ENCODE results near the gene CCZ1. TPM values are rescaled to one million over a fixed set of nuclear protein-coding genes. Genes with fewer than 3 reads are reported as not detected.
"Not testable (repeated sequence)": the region's sequence is repeated elsewhere in the genome, so short reads cannot be mapped to it uniquely, and the experiment has no call there.

The CCZ1 gene
- total and polyA plus RNA-seq, 2 of the 8 experiments (the other 6 are each of a cell fraction or from before 2014, with no cell fraction given), result 56.3 to 150 TPM

DNA sequence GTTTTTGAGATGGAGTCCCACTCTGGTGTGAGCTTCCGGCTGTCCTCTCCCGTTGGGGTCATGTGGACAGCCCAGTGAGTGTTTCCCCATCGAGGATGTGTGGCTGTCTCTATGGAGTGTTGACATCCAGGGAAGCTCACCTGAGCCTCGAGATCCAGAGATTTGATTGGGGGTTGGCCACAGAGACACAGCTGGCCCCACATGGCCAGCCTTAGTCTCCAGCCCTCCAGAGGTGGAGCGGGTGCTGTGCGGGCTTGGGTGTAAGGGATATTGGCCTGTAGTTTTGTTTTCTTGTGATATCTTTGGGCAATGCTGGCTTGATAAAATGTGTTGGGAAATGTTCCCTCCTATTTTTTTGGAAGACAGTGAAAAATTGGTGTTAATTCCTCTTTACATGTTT lies 18.0 kb downstream of the CCZ1 start:
- H4K91ac ChIP-seq (replicated peaks; ENCODE audit: insufficient read length, low read length); DNase-seq (ENCODE audit: low read depth in 1 of 2, low spot score in 2 of 2): not testable (repeated sequence)

DNA sequence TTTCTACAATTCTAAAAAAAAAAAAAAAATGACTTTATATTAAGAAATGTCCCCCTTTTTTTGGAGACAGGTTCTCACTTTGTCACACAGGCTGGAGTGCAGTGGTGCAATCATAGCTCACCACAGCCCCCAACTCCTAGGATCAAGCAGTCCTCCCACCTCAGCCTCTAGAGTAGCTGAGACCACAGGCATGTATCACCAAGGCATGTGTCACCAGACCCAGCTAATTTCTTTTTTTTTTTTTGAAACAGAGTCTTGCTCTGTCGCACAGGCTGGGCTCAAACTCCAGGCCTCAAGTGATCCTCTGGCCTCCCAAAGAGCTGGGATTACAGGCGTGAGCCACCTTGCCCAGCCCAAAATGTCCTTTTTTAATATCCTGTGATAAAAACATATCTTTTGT lies 25.6 kb downstream of the CCZ1 start:
- H3K27me3 ChIP-seq (replicated peaks in 1 of 4; ENCODE audit: control insufficient read depth in 3 of 4, extremely low read depth in 1 of 4, insufficient read depth in 3 of 4, low read length in 3 of 4); H4K5ac ChIP-seq (ENCODE audit: insufficient read length, low read depth, low read length); H3K79me2 ChIP-seq (ENCODE audit: control insufficient read depth in 1 of 2, insufficient read depth in 2 of 2, low read length in 2 of 2); DNase-seq (ENCODE audit: low read depth in 1 of 2, low spot score in 2 of 2); CTCF ChIA-PET (ENCODE audit: partially characterized antibody); H2BK120ac ChIP-seq (replicated peaks; ENCODE audit: low read depth, low read length); H4K91ac ChIP-seq (replicated peaks; ENCODE audit: insufficient read length, low read length); H2BK5ac ChIP-seq (ENCODE audit: low read depth, low read length); H2BK15ac ChIP-seq (ENCODE audit: low read length); H2BK20ac ChIP-seq (ENCODE audit: low read length); H3K4me1 ChIP-seq (replicated peaks in 1 of 4; ENCODE audit: control insufficient read depth in 3 of 4, insufficient read depth in 4 of 4, low read length in 3 of 4); H3K79me1 ChIP-seq (ENCODE audit: low read depth, low read length); H3K36me3 ChIP-seq (ENCODE audit: control insufficient read depth in 2 of 4, insufficient read depth in 4 of 4, low read length in 3 of 4); H2AK5ac ChIP-seq (ENCODE audit: low read depth, low read length); H3K14ac ChIP-seq (ENCODE audit: insufficient read length); H3K23ac ChIP-seq (ENCODE audit: insufficient read length); H4K8ac ChIP-seq (ENCODE audit: extremely low read depth, insufficient read depth, low read length); H3K18ac ChIP-seq (ENCODE audit: extremely low read depth, low read length); H3K9me3 ChIP-seq (ENCODE audit: insufficient read depth in 2 of 2, low read depth in 1 of 2, low read length in 1 of 2); H3K4me3 ChIP-seq (ENCODE audit: extremely low read depth in 1 of 4, insufficient read depth in 2 of 4, low read depth in 3 of 4, low read length in 4 of 4); POLR2A ChIA-PET (ENCODE audit: partially characterized antibody); H3K4ac ChIP-seq (replicated peaks; ENCODE audit: insufficient read length, low read depth, low read length); H3K4me2 ChIP-seq (ENCODE audit: insufficient read depth in 1 of 2, low read depth in 2 of 2, low read length in 2 of 2); FAIRE-seq; H3K56ac ChIP-seq (replicated peaks; ENCODE audit: insufficient read length, low read depth, low read length); H2BK12ac ChIP-seq (ENCODE audit: low read depth, low read length); H4K20me1 ChIP-seq (replicated peaks in 1 of 2; ENCODE audit: control insufficient read depth in 1 of 2, insufficient read depth in 2 of 2, low read length in 2 of 2); H3K27ac ChIP-seq (ENCODE audit: low read depth, low read length); H3K9ac ChIP-seq (replicated peaks in 1 of 4; ENCODE audit: extremely low read depth in 1 of 4, low read depth in 3 of 4, low read length in 3 of 4); H2AFZ ChIP-seq (ENCODE audit: low read length); H3K23me2 ChIP-seq (ENCODE audit: low read depth, low read length): not testable (repeated sequence)
- no CpG with 5 or more reads among the region's 2 CpGs for WGBS, 2 experiments (ENCODE audit: extremely low coverage in 1 of 2, insufficient coverage in 1 of 2, insufficient read length in 1 of 2, insufficient replicate concordance in 2 of 2, low coverage in 1 of 2, low lambda C conversion rate in 2 of 2, missing lambda C conversion rate in 1 of 2)

More for the DNA sequence above, 18.0 kb downstream of the CCZ1 start:
- CTCF ChIA-PET (ENCODE audit: partially characterized antibody); H2AFZ ChIP-seq (ENCODE audit: low read length); H2BK15ac ChIP-seq (ENCODE audit: low read length); H4K20me1 ChIP-seq (replicated peaks in 1 of 2; ENCODE audit: control insufficient read depth in 1 of 2, insufficient read depth in 2 of 2, low read length in 2 of 2); H2BK5ac ChIP-seq (ENCODE audit: low read depth, low read length); H3K79me2 ChIP-seq (ENCODE audit: control insufficient read depth in 1 of 2, insufficient read depth in 2 of 2, low read length in 2 of 2); H3K4ac ChIP-seq (replicated peaks; ENCODE audit: insufficient read length, low read depth, low read length); H3K27me3 ChIP-seq (replicated peaks in 1 of 4; ENCODE audit: control insufficient read depth in 3 of 4, extremely low read depth in 1 of 4, insufficient read depth in 3 of 4, low read length in 3 of 4); POLR2A ChIA-PET (ENCODE audit: partially characterized antibody); H2BK120ac ChIP-seq (replicated peaks; ENCODE audit: low read depth, low read length); H2BK20ac ChIP-seq (ENCODE audit: low read length); H3K27ac ChIP-seq (ENCODE audit: low read depth, low read length); H2BK12ac ChIP-seq (ENCODE audit: low read depth, low read length); H4K5ac ChIP-seq (ENCODE audit: insufficient read length, low read depth, low read length); H3K9me3 ChIP-seq (ENCODE audit: insufficient read depth in 2 of 2, low read depth in 1 of 2, low read length in 1 of 2); H3K14ac ChIP-seq (ENCODE audit: insufficient read length); H4K8ac ChIP-seq (ENCODE audit: extremely low read depth, insufficient read depth, low read length); H3K18ac ChIP-seq (ENCODE audit: extremely low read depth, low read length); H3K23me2 ChIP-seq (ENCODE audit: low read depth, low read length); H2AK5ac ChIP-seq (ENCODE audit: low read depth, low read length); H3K56ac ChIP-seq (replicated peaks; ENCODE audit: insufficient read length, low read depth, low read length); H3K4me3 ChIP-seq (ENCODE audit: extremely low read depth in 1 of 4, insufficient read depth in 2 of 4, low read depth in 3 of 4, low read length in 4 of 4); H3K4me1 ChIP-seq (replicated peaks in 1 of 4; ENCODE audit: control insufficient read depth in 3 of 4, insufficient read depth in 4 of 4, low read length in 3 of 4); H3K23ac ChIP-seq (ENCODE audit: insufficient read length); FAIRE-seq; H3K36me3 ChIP-seq (ENCODE audit: control insufficient read depth in 2 of 4, insufficient read depth in 4 of 4, low read length in 3 of 4); H3K4me2 ChIP-seq (ENCODE audit: insufficient read depth in 1 of 2, low read depth in 2 of 2, low read length in 2 of 2); H3K79me1 ChIP-seq (ENCODE audit: low read depth, low read length); H3K9ac ChIP-seq (replicated peaks in 1 of 4; ENCODE audit: extremely low read depth in 1 of 4, low read depth in 3 of 4, low read length in 3 of 4): not testable (repeated sequence)
- WGBS, 2 experiments (ENCODE audit: extremely low coverage in 1 of 2, insufficient coverage in 1 of 2, insufficient read length in 1 of 2, insufficient replicate concordance in 2 of 2, low coverage in 1 of 2, low lambda C conversion rate in 2 of 2, missing lambda C conversion rate in 1 of 2), result 79% methylated on average over 2 of the region's 6 CpGs; no CpG with 5 or more reads in 1 of the 2 experiments

Measured in H1 (cell line).